Psoas muscle (tissue), 8 donors: ENCODE results near the gene GGA3. TPM values are rescaled to one million over a fixed set of nuclear protein-coding genes. Genes with fewer than 3 reads are reported as not detected.

Experiments used
- ATAC-seq, 4 donors: fragments of 200-7000 bp; cut with Tn5 transposase; one replicate each; pipeline ENCODE4 v1.9.1; 2020; ENCODE audit warnings: moderate library complexity in 3 of 4, mild to moderate bottlenecking in 2 of 4
- DNase-seq, 2 donors: peaks; one replicate each; pipeline ENCODE4 v3.0.0-alpha.2; 2020
- H3K27ac ChIP-seq: fragments of 200-600 bp; one replicate; pipeline ENCODE4 v1.8.0; 2022
- H3K27me3 ChIP-seq, 3 donors: fragments of 200-600 bp in 1 of 3; one replicate each; pipeline versions ENCODE4 v1.6.1 to v1.8.0; 2013 to 2022; ENCODE audit warnings: low read length in 2 of 3, mild to moderate bottlenecking in 2 of 3, moderate library complexity in 1 of 3; ENCODE audit not compliant: insufficient read depth in 3 of 3
- H3K36me3 ChIP-seq, 2 donors: fragments of 200-600 bp in 1 of 2; one replicate each; pipeline versions ENCODE4 v1.6.1 to v1.8.0; 2013 to 2022; ENCODE audit warnings: low read depth in 1 of 2, mild to moderate bottlenecking in 1 of 2, moderate library complexity in 1 of 2; ENCODE audit not compliant: insufficient read depth in 1 of 2
- H3K4me1 ChIP-seq: fragments of 200-600 bp; one replicate; pipeline ENCODE4 v1.8.0; 2022
- H3K4me3 ChIP-seq: fragments of 200-600 bp; one replicate; pipeline ENCODE4 v1.8.0; 2022; ENCODE audit warnings: mild to moderate bottlenecking
- H3K9me3 ChIP-seq: fragments of 200-600 bp; one replicate; pipeline ENCODE4 v1.8.0; 2022
- CTCF ChIP-seq: fragments of 200-600 bp; IDR thresholded peaks from one replicate; pipeline ENCODE4 v1.8.0; 2022; ENCODE audit warnings: antibody characterized with exemption
- WGBS, 3 donors: extraction: QIAGEN DNeasy Blood & Tissue Kit; methylation state at CpG; one replicate each; pipeline versions ENCODE4 v1.1.6 to v1.1.7; 2013; 5-methylcytosine and 5-hydroxymethylcytosine counted together
- intact Hi-C, 2 donors: fragments of 100-400 bp; cut with DNase I; formaldehyde crosslinking; loops; one replicate each; pipeline versions ENCODE4 v1.11.0 to v1.14.2; 2022
- polyA plus RNA-seq, 3 donors: library from polyadenylated mRNA; stranded (reverse); fragments of 200-250 nt; gene quantifications; one replicate each; pipeline ENCODE4 v1.2.3, GENCODE V29; 2013
- total RNA-seq, 4 donors: library from RNA; stranded (reverse); fragmentation: NEBNext Ultra II Directional in 2 of 4; extraction: Animal tissue kit (Norgen Biotek cat#: 25700) in 2 of 4; gene quantifications; one replicate each; pipeline versions ENCODE4 v1.2.1 to v1.2.4, GENCODE V29; 2021 to 2023
- donor health status: healthy with polysubstance abuse.
- donor health status: DM: no; HTN: no; CAD: no; lungs with moderate emphysema.
- donor health status: Bipolar disorder and iron deficiency.
- donor health status: healthy.
- donor health status: DM: yes; HTN: yes; CAD: no.
- donor health status: DM: no; HTN: no; CAD: no.
- donor health status: DM: no; HTN: no; CAD: no.
- donor health status: DM: yes; HTN: yes; CAD: no.

Gene GGA3
- total and polyA plus RNA-seq, 7 donors: 13.8 to 40.6 (median 29.8) TPM

- intact Hi-C loops: no loop called here
- peaks cover 0 to 76% of the 10 kb centered on the region in 2 donors for H3K36me3 ChIP-seq
- no peaks in the 10 kb centered on the region for H3K9me3 ChIP-seq
- WGBS, 3 donors: 87 to 93% (median 91%) methylated on average over 6 of the region's 6 CpGs
- no peak for TF ChIP-seq CTCF
- no peak overlapping the region for H3K27ac ChIP-seq
- H3K27me3 ChIP-seq: no peaks in the 10 kb centered on the region
- no peak overlapping the region for H3K4me3 ChIP-seq
- DNase-seq (no peak), ATAC-seq (no peak)
- H3K4me1 ChIP-seq: peaks cover 16% of the 10 kb centered on the region
Observed at GRCh38 chr17:75245011-75245410, 16.4 kb downstream of the GGA3 start.

DNA sequence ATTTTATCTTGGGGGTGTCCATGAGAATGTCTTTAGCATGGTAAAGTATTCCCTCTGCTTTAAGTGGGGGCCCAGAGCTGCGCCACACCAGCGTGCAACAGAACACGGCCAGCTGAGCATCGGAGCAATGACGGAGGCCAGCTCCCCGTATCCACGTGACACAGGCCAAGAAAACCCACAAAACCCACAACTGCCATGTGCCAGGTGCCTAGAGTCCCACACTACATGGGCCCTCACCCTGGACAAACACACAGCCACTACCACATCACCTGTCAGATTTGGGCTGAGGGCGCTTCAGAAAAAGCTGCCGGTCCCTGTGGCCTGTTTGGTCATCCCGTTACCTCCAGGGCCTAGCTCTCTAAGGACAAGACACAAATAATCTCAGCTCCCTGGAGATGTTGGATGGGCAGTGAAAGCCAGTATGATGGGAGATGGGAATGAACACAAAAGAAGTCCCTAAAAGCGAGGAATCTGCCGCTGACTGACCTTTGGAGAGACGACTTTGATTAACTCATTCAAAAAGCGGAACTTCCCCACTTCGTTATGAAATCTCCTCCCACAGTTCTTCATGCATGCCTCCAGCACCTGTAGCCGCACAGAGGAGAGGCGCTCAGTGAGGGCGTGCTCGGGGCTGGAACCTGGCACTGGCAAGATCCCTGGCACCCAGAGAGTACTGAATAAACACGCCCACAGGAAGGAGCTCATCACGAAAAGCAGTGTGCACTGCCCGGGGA is 17.1 kb downstream of the GGA3 start:
- H3K27me3 ChIP-seq: no peaks in the 10 kb centered on the region
- H3K36me3 ChIP-seq: peaks cover 0 to 83% of the 10 kb centered on the region in 2 donors
- H3K4me3 ChIP-seq: no peak overlapping the region
- intact Hi-C loops: no loop called here
- no peak overlapping the region for H3K27ac ChIP-seq
- no peak for TF ChIP-seq CTCF
- no peaks in the 10 kb centered on the region for H3K9me3 ChIP-seq
- no peak for ATAC-seq
- peaks cover 10% of the 10 kb centered on the region for H3K4me1 ChIP-seq
- whole genome bisulfite sequencing, 3 donors: 81 to 90% (median 84%) methylated on average over 22 of the region's 22 CpGs
- DNase-seq: no peak

- no peak for TF ChIP-seq CTCF
- H3K4me1 ChIP-seq: peaks cover 8% of the 10 kb centered on the region
- ATAC-seq (no peak), DNase-seq (no peak)
- H3K36me3 ChIP-seq: peaks cover 0 to 95% of the 10 kb centered on the region in 2 donors
- no peak overlapping the region for H3K4me3 ChIP-seq
- peak overlapping the region; percentile 65 for H3K27ac ChIP-seq
- no peaks in the 10 kb centered on the region for H3K27me3 ChIP-seq
- WGBS, 3 donors: 85 to 91% (median 86%) methylated on average over 17 of the region's 17 CpGs
- no peaks in the 10 kb centered on the region for H3K9me3 ChIP-seq
- intact Hi-C loops: no loop called here
Observed at GRCh38 chr17:75242461-75243042, 18.9 kb downstream of the GGA3 start.

DNA sequence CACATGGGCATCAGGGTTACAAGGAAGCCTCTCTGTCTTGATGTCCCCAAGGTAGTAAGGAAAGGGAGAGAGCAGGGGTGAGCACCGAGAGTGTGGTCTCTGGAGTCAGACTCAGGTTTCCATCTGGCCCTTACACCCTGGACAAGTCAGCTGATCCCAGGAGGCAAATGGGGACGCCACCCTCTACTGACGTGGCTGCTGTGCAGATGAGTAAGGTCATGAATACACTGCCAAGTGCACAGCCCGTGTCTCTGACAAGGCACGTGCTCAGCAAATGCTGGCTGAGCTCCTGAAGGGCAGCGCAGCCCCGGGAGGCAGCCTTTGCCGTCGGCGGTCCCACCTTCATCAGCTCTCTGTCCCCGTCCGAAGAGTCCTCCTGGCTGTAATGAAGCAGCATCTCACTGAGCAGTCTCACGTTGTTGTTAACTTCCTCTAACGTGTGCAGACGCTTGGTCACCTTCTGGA is 19.4 kb downstream of the GGA3 start:
- H3K27me3 ChIP-seq: no peaks in the 10 kb centered on the region
- 35 to 55% (median 35%) methylated on average over 15 of the region's 15 CpGs for WGBS, 3 donors
- no peak overlapping the region for H3K4me3 ChIP-seq
- ATAC-seq (peak; percentile 79 to 84 (median 82)), DNase-seq (peak; percentile 81 to 89)
- H3K36me3 ChIP-seq: peaks cover 0 to 98% of the 10 kb centered on the region in 2 donors
- no peak for TF ChIP-seq CTCF
- H3K4me1 ChIP-seq: peaks cover 8% of the 10 kb centered on the region
- H3K27ac ChIP-seq: peak overlapping the region; percentile 65
- no peaks in the 10 kb centered on the region for H3K9me3 ChIP-seq
- intact Hi-C loops: no loop called here
